ENCODE data around the gene SLC6A18. TPM values are rescaled to one million over a fixed set of nuclear protein-coding genes. Genes with fewer than 3 reads are reported as not detected.
"Not testable (repeated sequence)": the region's sequence is repeated elsewhere in the genome, so short reads cannot be mapped to it uniquely, and the experiment has no call there.

The SLC6A18 gene
- total RNA-seq, 1 donor from 2014 or later = not detected

- DNase-seq = no peak
Observed at GRCh38 chr5:1215320-1216096, 9.7 kb upstream of the SLC6A18 start.

GRCh38 chr5:1216211-1216917 lies 8.8 kb upstream of the SLC6A18 start:
- no peak for DNase-seq

GRCh38 chr5:1216918-1217295 lies 8.3 kb upstream of the SLC6A18 start:
- DNase-seq = no peak

DNA sequence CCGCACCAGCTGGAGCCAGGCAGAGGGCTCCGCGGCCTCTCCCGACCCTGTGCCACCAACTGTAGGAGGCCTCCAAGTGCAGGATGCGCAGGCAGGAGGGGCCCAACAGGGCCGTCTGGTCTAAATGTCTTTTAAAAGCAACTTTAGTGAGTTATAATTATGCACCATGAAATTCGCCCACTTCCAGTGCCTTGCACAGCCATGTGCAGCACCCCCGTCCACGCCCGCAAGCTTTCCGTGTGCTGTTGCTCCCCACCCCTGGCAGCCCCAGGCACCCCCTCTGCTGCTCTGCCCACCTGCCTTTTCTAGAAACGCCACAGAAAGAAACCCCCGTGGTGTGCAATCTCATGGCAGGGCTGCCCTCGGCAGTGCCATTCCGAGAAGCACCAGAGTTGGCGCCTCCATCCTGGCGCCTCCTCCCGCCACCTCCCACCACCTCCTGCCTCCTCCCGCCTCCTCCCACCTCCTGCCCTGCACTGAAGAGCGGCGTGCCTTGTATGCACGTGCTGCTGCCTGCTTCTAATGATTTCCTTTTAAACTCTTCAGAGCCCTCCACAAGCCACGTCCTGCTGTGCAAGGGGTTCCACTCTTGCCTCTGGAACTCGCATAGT lies 7.5 kb upstream of the SLC6A18 start:
- DNase-seq = no peak

DNA sequence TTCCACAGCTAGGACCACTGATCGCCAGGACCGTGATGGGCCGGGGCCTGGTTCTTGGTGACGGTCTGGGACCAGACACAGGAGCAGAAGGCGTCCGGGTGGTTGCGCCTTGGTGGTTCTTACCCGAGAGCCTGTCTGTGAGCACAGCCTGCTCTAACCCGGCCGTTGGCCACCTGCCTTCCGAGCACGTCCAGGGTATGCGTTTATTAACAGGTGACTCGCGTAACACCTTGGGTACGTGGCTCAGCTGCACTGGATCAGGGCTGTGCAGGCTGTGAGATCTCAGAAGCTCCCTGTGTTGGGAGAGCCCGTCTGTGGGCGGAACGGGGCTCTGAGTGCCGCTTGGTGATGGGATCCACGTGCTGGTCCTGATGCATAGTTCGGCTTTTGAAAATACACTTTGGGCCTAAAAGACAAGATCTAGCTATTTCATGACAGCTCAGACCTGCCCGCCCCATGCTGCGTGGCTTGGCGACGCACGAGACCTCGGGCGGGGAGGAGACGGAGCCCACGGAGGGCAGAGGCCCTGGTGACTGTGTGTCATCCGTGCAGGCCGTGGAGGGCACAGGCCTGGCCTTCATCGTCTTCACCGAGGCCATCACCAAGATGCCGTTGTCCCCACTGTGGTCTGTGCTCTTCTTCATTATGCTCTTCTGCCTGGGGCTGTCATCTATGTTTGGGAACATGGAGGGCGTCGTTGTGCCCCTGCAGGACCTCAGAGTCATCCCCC lies 6.7 kb upstream of the SLC6A18 start:
- DNase-seq = no peak

- DNase-seq = no peak
Observed at GRCh38 chr5:1219098-1219767, 5.9 kb upstream of the SLC6A18 start.

GRCh38 chr5:1219768-1220100 lies 5.4 kb upstream of the SLC6A18 start:
- no peak for DNase-seq

DNA sequence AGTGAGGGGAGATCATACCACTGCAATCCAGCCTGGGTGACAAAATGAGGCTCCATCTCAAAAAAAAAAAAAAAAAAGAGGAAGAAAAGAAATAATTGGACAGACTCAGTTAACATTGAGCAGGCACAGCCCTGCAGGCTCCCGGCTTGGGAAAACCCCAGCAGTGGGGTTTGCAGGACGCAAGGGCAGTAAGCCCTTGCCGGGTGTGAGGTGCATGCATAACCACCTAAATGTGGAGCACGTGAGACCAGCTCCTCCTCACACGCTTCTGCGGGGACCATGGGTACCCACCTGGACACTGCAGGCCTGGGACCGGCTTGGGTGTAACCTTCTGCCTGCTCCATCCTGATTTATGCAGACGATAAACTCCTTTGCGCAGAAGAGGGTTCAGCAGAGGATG lies 4.8 kb upstream of the SLC6A18 start:
- no peak for DNase-seq

GRCh38 chr5:1220831-1221230 lies 4.3 kb upstream of the SLC6A18 start:
- no peak for DNase-seq

DNA sequence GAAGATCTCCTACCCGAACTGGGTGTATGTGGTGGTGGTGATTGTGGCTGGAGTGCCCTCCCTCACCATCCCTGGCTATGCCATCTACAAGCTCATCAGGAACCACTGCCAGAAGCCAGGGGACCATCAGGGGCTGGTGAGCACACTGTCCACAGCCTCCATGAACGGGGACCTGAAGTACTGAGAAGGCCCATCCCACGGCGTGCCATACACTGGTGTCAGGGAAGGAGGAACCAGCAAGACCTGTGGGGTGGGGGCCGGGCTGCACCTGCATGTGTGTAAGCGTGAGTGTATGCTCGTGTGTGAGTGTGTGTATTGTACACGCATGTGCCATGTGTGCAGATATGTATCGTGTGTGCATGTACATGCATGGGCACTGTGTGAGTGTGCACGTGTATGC lies 3.5 kb upstream of the SLC6A18 start:
- no peak for DNase-seq

DNA sequence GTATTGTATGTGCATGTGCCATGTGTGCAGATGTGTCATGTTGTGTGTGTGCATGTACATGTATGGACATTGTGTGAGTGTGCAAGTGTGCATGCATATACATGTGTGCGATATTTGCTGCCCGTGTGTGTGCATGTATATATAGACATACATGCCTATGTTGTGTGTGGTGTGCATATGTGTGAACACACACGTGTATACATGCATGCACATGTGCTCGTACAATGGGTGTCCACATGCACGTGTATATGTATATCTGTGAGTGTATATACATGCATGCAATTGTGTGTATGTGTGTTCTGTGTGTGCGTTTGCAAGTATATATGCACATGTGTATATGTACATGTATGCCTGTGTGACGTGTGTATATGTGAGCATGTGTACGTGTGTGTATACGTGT lies 3.0 kb upstream of the SLC6A18 start:
- no peak for DNase-seq

DNA sequence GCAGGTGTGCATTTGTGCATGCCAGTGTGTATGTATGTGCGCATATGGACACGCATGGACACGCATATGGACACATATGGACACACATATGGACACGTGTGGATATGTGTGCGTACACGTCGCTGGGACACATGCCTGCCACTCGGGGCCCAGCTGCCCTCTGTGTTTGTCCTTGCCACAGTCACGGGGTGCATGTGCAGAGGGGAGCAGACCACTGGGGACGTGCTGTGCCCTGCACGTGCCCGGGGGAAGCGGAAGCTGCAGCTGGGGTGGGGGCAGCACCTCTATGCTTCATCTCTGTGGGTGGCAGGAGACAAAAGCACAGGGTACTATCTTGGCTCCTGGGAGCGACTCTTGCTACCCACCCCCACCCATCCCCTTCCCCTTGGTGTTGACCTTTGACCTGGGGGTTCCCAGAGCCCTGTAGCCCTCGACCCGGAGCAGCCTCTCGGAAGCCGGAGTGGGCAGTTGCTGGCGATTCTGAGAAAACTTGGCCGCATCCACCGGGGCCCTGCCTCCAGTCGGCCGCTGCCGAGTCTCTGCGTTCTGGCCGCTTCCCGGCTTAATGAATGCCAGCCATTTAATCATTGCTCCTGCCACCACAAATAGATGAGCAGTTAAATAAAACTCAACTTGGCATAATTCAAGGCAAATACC lies 2.4 kb upstream of the SLC6A18 start:
- DNase-seq = no peak

GRCh38 chr5:1223278-1223670 lies 1.9 kb upstream of the SLC6A18 start:
- no peak for DNase-seq

GRCh38 chr5:1224631-1225030 lies 550 bp upstream of the SLC6A18 start:
- no peak for DNase-seq

DNA sequence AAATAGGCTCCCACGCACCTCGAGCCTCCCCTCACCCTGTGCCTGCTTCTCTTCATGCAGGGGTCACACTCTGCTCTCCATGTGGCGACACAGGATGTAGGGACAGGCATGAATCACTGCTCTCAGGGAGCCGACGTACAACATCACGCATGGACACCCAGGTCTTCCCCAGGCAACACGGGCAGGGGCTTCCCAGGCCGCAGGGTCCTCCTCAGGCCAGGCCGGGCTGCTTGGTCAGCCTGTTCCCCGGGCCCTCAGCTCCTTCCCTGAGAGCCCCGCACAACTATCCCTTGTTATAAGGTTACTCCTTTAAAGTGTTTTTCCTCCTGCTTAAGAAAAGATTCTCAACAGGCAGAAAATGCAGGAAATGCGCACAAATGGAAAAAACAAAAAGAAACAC lies 1.1 kb downstream of the SLC6A18 start:
- no peak for DNase-seq

- DNase-seq = no peak
Observed at GRCh38 chr5:1226839-1227581, 1.8 kb downstream of the SLC6A18 start.

GRCh38 chr5:1227667-1228066 lies 2.5 kb downstream of the SLC6A18 start:
- no peak for DNase-seq

- no peak for DNase-seq
Observed at GRCh38 chr5:1228120-1228519, 2.9 kb downstream of the SLC6A18 start.

GRCh38 chr5:1229023-1229422 lies 3.8 kb downstream of the SLC6A18 start:
- DNase-seq = not testable (repeated sequence)

DNA sequence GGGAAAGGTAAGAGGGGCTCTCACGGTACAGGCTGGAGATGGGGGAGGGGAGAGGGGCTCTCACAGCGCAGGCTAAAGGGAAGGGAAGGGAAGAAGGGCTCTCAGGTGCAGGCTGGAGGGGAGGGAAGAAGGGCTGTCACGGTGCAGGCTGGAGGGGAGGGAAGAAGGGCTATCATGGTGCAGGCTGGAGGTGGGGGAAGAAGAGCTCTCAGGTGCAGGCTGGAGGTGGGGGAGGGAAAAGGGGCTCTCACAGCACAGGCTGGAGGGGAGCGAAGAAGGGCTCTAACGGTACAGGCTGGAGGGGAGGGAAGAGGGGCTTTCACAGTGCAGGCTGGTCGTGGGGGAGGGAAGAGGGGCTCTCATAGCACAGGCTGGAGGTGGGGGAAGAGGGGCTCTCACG lies 4.6 kb downstream of the SLC6A18 start:
- no peak for DNase-seq

- DNase-seq = no peak
Observed at GRCh38 chr5:1230551-1230950, 5.4 kb downstream of the SLC6A18 start.
